K562 (cell line): ENCODE data around the gene TMC6. TPM values are rescaled to one million over a fixed set of nuclear protein-coding genes. Genes with fewer than 3 reads are reported as not detected.
A peak's percentile ranks its signal among the peaks of the same experiment; 100 is the strongest.

Source experiments
- ATAC-seq: fragments of 200-7000 bp; cut with Tn5 transposase; 3 replicates; pipeline ENCODE4 v1.9.1; 2020; ENCODE audit warnings: moderate library complexity
- BruUV-seq: library from RNA; stranded (reverse); fragments of 400-500 nt; replicated peaks from 2 replicates; lab custom pipeline; 2021; lab: Mats Ljungman, UMichigan
- CTCF ChIA-PET: fragments of 300-600 bp; formaldehyde crosslinking; extraction: SDS; loops from one replicate; lab custom pipeline; 2021; ENCODE audit warnings: low intra/inter-chr PET ratio; lab: Yijun Ruan, JAX
- POLR2A ChIA-PET: fragments of 300-600, 350-650 bp; sonication (Branson Sonifier 250); formaldehyde crosslinking; extraction: SDS; loops from one replicate; lab custom pipeline; 2021; ENCODE audit warnings: antibody characterized with exemption, inconsistent platforms; lab: Yijun Ruan, JAX
- DNase-seq, 4 experiments: peaks; one replicate each; pipeline versions ENCODE4 v3.0.0 to v3.0.0-alpha.2; 2011 to 2018; ENCODE audit warnings: low spot score in 3 of 4, mixed read lengths in 3 of 4; ENCODE audit errors: extremely low read depth in 1 of 4
- FAIRE-seq: peaks from 2 replicates; lab custom pipeline; 2011; peaks lifted over from hg19 to GRCh38; lab: Jason Lieb, UNC
- H2AFZ ChIP-seq: 2 replicates; pipeline ENCODE4 v1.6.0; 2011; ENCODE audit warnings: low read depth, low read length, control low read depth, inconsistent platforms
- H3K27ac ChIP-seq: fragments of 200-600 bp; 3 replicates; pipeline ENCODE4 v1.8.0; 2011; ENCODE audit warnings: low read depth, mild to moderate bottlenecking, control low read depth, inconsistent platforms, low read length, moderate library complexity, mixed read lengths; ENCODE audit errors: extremely low read depth
- H3K27me3 ChIP-seq, 2 experiments: fragments of 300-600 bp in 1 of 2; 2 replicates in 1 of 2; 3 replicates in 1 of 2; pipeline versions ENCODE4 v1.6.0 to v1.8.0; 2011; ENCODE audit warnings: inconsistent platforms in 2 of 2, low read length in 2 of 2, mild to moderate bottlenecking in 1 of 2, mixed read lengths in 1 of 2, moderate library complexity in 1 of 2; ENCODE audit not compliant: control insufficient read depth in 2 of 2, insufficient read depth in 2 of 2
- H3K36me3 ChIP-seq: fragments of 300-600 bp; 3 replicates; pipeline ENCODE4 v1.8.0; 2011; ENCODE audit warnings: mild to moderate bottlenecking, low read length, inconsistent platforms; ENCODE audit not compliant: control insufficient read depth, insufficient read depth
- H3K4me1 ChIP-seq, 2 experiments: fragments of 200-600 bp in 1 of 2; replicated peaks in 1 of 2; 2 replicates in 1 of 2; 3 replicates in 1 of 2; pipeline versions ENCODE4 v1.5.1 to v1.8.0; 2011; ENCODE audit warnings: inconsistent platforms in 2 of 2, low read length in 2 of 2, mild to moderate bottlenecking in 1 of 2, mixed read lengths in 1 of 2, moderate library complexity in 1 of 2; ENCODE audit not compliant: control insufficient read depth in 2 of 2, insufficient read depth in 2 of 2
- H3K4me2 ChIP-seq: 2 replicates; pipeline ENCODE4 v1.6.1; 2011; ENCODE audit warnings: low read length, control low read depth, inconsistent platforms, mixed read lengths; ENCODE audit not compliant: insufficient read depth
- H3K4me3 ChIP-seq: fragments of 200-600 bp; sonication (generic), shearing (Covaris generic); 2 replicates; pipeline ENCODE4 v1.5.1; 2016; ENCODE audit warnings: control low read depth, inconsistent platforms
- H3K79me2 ChIP-seq: fragments of 200-600 bp; 3 replicates; pipeline ENCODE4 v1.8.0; 2011; ENCODE audit warnings: low read length, inconsistent platforms; ENCODE audit not compliant: control insufficient read depth, insufficient read depth
- H3K9ac ChIP-seq, 2 experiments: 2 replicates each; pipeline versions ENCODE4 v1.6.0 to v1.6.1; 2011; ENCODE audit warnings: low read depth in 2 of 2, low read length in 2 of 2, control low read depth in 1 of 2, inconsistent platforms in 1 of 2, mild to moderate bottlenecking in 1 of 2, mixed read lengths in 1 of 2; ENCODE audit not compliant: insufficient read depth in 1 of 2
- H3K9me1 ChIP-seq: one replicate; pipeline ENCODE4 v1.6.0; 2011; ENCODE audit warnings: inconsistent platforms, mild to moderate bottlenecking, low read length, moderate library complexity; ENCODE audit not compliant: control insufficient read depth, insufficient read depth
- H3K9me3 ChIP-seq: replicated peaks from 2 replicates; pipeline ENCODE4 v1.5.1; 2011; ENCODE audit warnings: low read depth, low read length, inconsistent platforms; ENCODE audit not compliant: control insufficient read depth, insufficient read depth
- H4K20me1 ChIP-seq: replicated peaks from 2 replicates; pipeline ENCODE4 v1.6.1; 2011; ENCODE audit warnings: low read length, inconsistent platforms, mixed read lengths; ENCODE audit not compliant: control insufficient read depth, insufficient read depth
- ARID2 ChIP-seq: fragments of 450-650 bp; IDR thresholded peaks from 2 replicates; pipeline ENCODE4 v1.6.1; 2017; ENCODE audit warnings: antibody characterized with exemption, mild to moderate bottlenecking
- CBFA2T2 ChIP-seq: fragments of 450-650 bp; conservative IDR thresholded peaks from 2 replicates; pipeline ENCODE4 v1.6.1; 2017; ENCODE audit warnings: mild to moderate bottlenecking
- GATA2 ChIP-seq: sonication (generic); formaldehyde crosslinking; IDR thresholded peaks from 2 replicates; pipeline ENCODE4 v1.4.0; 2020; ENCODE audit warnings: mild to moderate bottlenecking, missing genetic modification reagents
- MEF2A ChIP-seq: IDR thresholded peaks from 2 replicates; pipeline ENCODE4 v1.6.1; 2011; ENCODE audit warnings: low read depth, mild to moderate bottlenecking, low read length, moderate library complexity; ENCODE audit not compliant: control insufficient read depth
- POLR2A ChIP-seq: fragments of 450-650 bp; conservative IDR thresholded peaks from 2 replicates; pipeline ENCODE4 v1.6.1; 2016
- RAD51 ChIP-seq: fragments of 450-650 bp; IDR thresholded peaks from 2 replicates; pipeline ENCODE4 v1.7.1; 2016; ENCODE audit warnings: low read depth, mild to moderate bottlenecking, borderline replicate concordance
- SPI1 ChIP-seq: IDR thresholded peaks from 2 replicates; pipeline ENCODE4 v1.6.1; 2011; ENCODE audit warnings: low read depth, low read length, control low read depth, borderline replicate concordance
- SUPT5H ChIP-seq: fragments of 450-650 bp; IDR thresholded peaks from 2 replicates; pipeline ENCODE4 v1.6.1; 2016
- TAF1 ChIP-seq: IDR thresholded peaks from 2 replicates; pipeline ENCODE4 v1.6.1; 2011; ENCODE audit warnings: mild to moderate bottlenecking, low read length, moderate library complexity; ENCODE audit not compliant: insufficient read depth, control insufficient read depth, severe bottlenecking; ENCODE audit errors: extremely low read depth
- ZBED1 ChIP-seq: IDR thresholded peaks from 2 replicates; pipeline ENCODE4 v1.6.1; 2014
- ZNF354B ChIP-seq: fragments of 250-450 bp; sonication (Bioruptor Pico); IDR thresholded peaks from 2 replicates; pipeline ENCODE4 v1.4.0; 2020
- WGBS: fragments of 100-300 bp; shearing (Covaris generic); methylation state at CpG from one replicate; pipeline ENCODE4 v1.1.6; 2016; ENCODE audit warnings: low coverage, mixed read lengths; ENCODE audit not compliant: insufficient coverage; ENCODE audit errors: missing lambda C conversion rate; 5-methylcytosine and 5-hydroxymethylcytosine counted together
- in situ Hi-C: fragments of 300-500 bp; cut with MboI; formaldehyde crosslinking; loops from 4 replicates; pipeline ENCODE4 v1.15.0; 2018; ENCODE audit warnings: inconsistent platforms, mixed read lengths
- intact Hi-C: fragments of 100-400 bp; cut with micrococcal nuclease; formaldehyde crosslinking; loops from 2 replicates; pipeline ENCODE4 v1.14.2; 2022
- polyA plus RNA-seq, 8 experiments: library from polyadenylated mRNA; depleted of rRNA in 4 of 8; stranded (reverse) in 5 of 8; unstranded in 3 of 8; fragments of >200 nt; fragmentation: Nextera tagmentation in 2 of 8; fragmentation: Illumina TruSeq in 1 of 8; extraction: Ambion mirVana in 2 of 8; extraction: Trizol in 1 of 8; gene quantifications; 2 replicates each; pipeline versions ENCODE4 v1.2.1 to v1.2.3, GENCODE V29; 2011 to 2014; ENCODE audit warnings: inconsistent platforms in 1 of 8, missing spikeins in 1 of 8
- total RNA-seq, 7 experiments: library from RNA; depleted of rRNA in 6 of 7; stranded (reverse); fragments of >200 nt in 6 of 7; fragmentation: Illumina TruSeq in 2 of 7; extraction: Trizol in 2 of 7; gene quantifications; 2 replicates each; pipeline versions ENCODE4 v1.2.1 to v1.2.3, GENCODE V29; 2011 to 2021; ENCODE audit warnings: low replicate concordance in 1 of 7
- TF ChIP-seq, protein P1 (sequence below), 2 experiments: fragments of 450-650 bp; IDR thresholded peaks; 2 replicates each; pipeline ENCODE4 v1.6.1; 2018; ENCODE audit warnings: mild to moderate bottlenecking in 2 of 2, low read depth in 1 of 2; ENCODE audit not compliant: partially characterized antibody in 2 of 2
- TF ChIP-seq, protein P2 (sequence below): fragments of 250-450 bp; sonication (Bioruptor Pico); IDR thresholded peaks from 2 replicates; pipeline ENCODE4 v1.8.0; 2022; ENCODE audit warnings: moderate library complexity, mild to moderate bottlenecking, inconsistent platforms
- TF ChIP-seq, protein P3 (sequence below): fragments of 450-650 bp; formaldehyde crosslinking; IDR thresholded peaks from 2 replicates; pipeline ENCODE4 v1.4.0; 2020; ENCODE audit warnings: mild to moderate bottlenecking, mixed read lengths

The TMC6 gene
- total and polyA plus RNA-seq, 9 of the 15 experiments (the other 6 are each of a cell fraction or from before 2014, with no cell fraction given), result 4.1 to 351 (median 66.9) TPM

DNA sequence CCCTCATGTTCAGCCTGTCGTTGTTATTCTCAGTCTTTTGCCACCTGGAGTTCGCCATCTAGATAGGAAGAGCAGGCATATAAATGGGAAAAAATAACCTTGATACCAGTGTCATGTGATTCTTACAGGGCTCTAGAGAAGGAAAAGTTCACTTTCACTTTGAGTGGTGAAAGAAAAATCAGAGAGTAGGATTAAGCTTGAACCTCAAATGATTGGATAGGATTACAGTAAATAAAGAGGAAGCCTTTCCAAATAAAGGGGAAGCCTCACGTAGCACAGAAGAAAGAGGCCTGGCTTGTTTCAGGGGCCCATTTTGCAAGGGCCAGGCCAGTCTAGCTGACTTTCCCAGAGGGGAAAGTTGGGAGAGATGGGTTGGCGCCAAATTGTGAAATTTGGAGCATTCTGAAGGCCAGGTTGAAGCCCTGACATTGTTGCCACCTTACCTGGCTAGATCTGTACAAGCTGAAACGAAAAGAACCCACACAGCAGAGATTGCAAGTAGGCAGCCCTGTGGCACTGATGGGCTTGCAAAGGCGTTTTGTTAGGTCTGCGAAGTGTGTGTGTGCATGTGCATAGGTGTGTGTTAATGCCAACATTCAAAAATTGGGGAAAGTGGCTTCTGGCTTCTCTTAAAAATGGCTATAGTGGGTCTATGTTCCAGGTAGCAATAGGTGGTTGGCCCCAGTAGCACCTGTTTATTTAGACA, 38.8 kb downstream of the TMC6 start:
- Histone ChIP-seq H3K4me3 (no peak overlapping the region), H3K4me2 (no peak overlapping the region), H3K27me3 (no peaks in the 10 kb centered on the region), H3K79me2 (no peaks in the 10 kb centered on the region), H3K27ac (no peak overlapping the region), H2AFZ (no peak overlapping the region), H3K36me3 (peaks cover 43% of the 10 kb centered on the region), H3K9me3 (no peaks in the 10 kb centered on the region), H3K4me1 (peaks cover 2 to 6% of the 10 kb centered on the region in 2 experiments; a peak in 4 of 5 replicates), H4K20me1 (no peaks in the 10 kb centered on the region), H3K9ac (no peak overlapping the region), H3K9me1 (no peaks in the 10 kb centered on the region)
- in situ Hi-C loops, result no loop called here
- intact Hi-C loops, result loop anchor here (5.0 kb wide), 1 partner anchor 98 kb away; the partner anchor contains the start of genes AFMID and TK1
- POLR2A ChIA-PET, result interaction anchor here (1.1 kb wide), 1 partner anchor 98 kb away, joined by 3 read pairs; the partner anchor contains the start of gene AFMID
- 64% methylated on average over 7 of the region's 7 CpGs for whole genome bisulfite sequencing
- BruUV-seq, result no TSS peak
- CTCF ChIA-PET, result no interaction called here
- no peak for TF ChIP-seq CBFA2T2
- no peak for TF ChIP-seq POLR2A
- peak; percentile 32; the same call in 1 of the 2 replicates for TF ChIP-seq SPI1
- TF ChIP-seq, protein P1, sequence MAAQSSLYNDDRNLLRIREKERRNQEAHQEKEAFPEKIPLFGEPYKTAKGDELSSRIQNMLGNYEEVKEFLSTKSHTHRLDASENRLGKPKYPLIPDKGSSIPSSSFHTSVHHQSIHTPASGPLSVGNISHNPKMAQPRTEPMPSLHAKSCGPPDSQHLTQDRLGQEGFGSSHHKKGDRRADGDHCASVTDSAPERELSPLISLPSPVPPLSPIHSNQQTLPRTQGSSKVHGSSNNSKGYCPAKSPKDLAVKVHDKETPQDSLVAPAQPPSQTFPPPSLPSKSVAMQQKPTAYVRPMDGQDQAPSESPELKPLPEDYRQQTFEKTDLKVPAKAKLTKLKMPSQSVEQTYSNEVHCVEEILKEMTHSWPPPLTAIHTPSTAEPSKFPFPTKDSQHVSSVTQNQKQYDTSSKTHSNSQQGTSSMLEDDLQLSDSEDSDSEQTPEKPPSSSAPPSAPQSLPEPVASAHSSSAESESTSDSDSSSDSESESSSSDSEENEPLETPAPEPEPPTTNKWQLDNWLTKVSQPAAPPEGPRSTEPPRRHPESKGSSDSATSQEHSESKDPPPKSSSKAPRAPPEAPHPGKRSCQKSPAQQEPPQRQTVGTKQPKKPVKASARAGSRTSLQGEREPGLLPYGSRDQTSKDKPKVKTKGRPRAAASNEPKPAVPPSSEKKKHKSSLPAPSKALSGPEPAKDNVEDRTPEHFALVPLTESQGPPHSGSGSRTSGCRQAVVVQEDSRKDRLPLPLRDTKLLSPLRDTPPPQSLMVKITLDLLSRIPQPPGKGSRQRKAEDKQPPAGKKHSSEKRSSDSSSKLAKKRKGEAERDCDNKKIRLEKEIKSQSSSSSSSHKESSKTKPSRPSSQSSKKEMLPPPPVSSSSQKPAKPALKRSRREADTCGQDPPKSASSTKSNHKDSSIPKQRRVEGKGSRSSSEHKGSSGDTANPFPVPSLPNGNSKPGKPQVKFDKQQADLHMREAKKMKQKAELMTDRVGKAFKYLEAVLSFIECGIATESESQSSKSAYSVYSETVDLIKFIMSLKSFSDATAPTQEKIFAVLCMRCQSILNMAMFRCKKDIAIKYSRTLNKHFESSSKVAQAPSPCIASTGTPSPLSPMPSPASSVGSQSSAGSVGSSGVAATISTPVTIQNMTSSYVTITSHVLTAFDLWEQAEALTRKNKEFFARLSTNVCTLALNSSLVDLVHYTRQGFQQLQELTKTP (IDR thresholded peaks at IDR 0.05; ENCODE audit: low read depth in 1 of 2, partially characterized antibody in 2 of 2), result no peak
- TF ChIP-seq MEF2A, result no peak
- no peak for TF ChIP-seq ZBED1
- TF ChIP-seq ZNF354B, result no peak
- TF ChIP-seq, protein P2, sequence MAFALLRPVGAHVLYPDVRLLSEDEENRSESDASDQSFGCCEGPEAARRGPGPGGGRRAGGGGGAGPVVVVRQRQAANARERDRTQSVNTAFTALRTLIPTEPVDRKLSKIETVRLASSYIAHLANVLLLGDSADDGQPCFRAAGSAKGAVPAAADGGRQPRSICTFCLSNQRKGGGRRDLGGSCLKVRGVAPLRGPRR (CRISPR knock-in tag), result no peak
- TF ChIP-seq RAD51, result no peak
- TF ChIP-seq TAF1, result no peak
- no peak for TF ChIP-seq ARID2
- no peak for TF ChIP-seq SUPT5H
- TF ChIP-seq, protein P3, sequence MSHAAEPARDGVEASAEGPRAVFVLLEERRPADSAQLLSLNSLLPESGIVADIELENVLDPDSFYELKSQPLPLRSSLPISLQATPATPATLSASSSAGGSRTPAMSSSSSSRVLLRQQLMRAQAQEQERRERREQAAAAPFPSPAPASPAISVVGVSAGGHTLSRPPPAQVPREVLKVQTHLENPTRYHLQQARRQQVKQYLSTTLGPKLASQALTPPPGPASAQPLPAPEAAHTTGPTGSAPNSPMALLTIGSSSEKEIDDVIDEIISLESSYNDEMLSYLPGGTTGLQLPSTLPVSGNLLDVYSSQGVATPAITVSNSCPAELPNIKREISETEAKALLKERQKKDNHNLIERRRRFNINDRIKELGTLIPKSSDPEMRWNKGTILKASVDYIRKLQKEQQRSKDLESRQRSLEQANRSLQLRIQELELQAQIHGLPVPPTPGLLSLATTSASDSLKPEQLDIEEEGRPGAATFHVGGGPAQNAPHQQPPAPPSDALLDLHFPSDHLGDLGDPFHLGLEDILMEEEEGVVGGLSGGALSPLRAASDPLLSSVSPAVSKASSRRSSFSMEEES (CRISPR knock-in tag), result peak; percentile 45
- no peak for TF ChIP-seq GATA2
- FAIRE-seq, result no peak
- ATAC-seq, result no peak
- DNase-seq, result no peak
